Activated naive CD4-positive, alpha-beta T cell treated with anti-CD3 and anti-CD28 coated beads, Interleukin-2, amount 10 ng/mL, durations not matched to agents 7 days and 5 days (primary cell): ENCODE data around the gene ANO8.
"Not testable (repeated sequence)": the region's sequence is repeated elsewhere in the genome, so short reads cannot be mapped to it uniquely, and the experiment has no call there.

Experiments
- CTCF ChIA-PET: fragments of 350-600 bp; sonication (Branson Sonifier 250); formaldehyde crosslinking; loops from one replicate; lab custom pipeline; 2021; ENCODE audit warnings: antibody characterized with exemption; lab: Charles Lee
- DNase-seq: peaks from one replicate; pipeline ENCODE4 v3.0.0-alpha.2; 2020
- H3K27ac Mint-ChIP-seq: one replicate; pipeline ENCODE4 v1.8.0; 2021; ENCODE audit warnings: mild to moderate bottlenecking, moderate library complexity, mixed read lengths
- H3K27me3 Mint-ChIP-seq: one replicate; pipeline ENCODE4 v1.8.0; 2021; ENCODE audit warnings: mild to moderate bottlenecking, mixed read lengths
- H3K36me3 Mint-ChIP-seq: one replicate; pipeline ENCODE4 v1.8.0; 2021; ENCODE audit warnings: mixed read lengths
- H3K4me1 Mint-ChIP-seq: one replicate; pipeline ENCODE4 v1.8.0; 2021; ENCODE audit warnings: mixed read lengths
- H3K4me3 Mint-ChIP-seq: one replicate; pipeline ENCODE4 v1.8.0; 2021; ENCODE audit warnings: mild to moderate bottlenecking, moderate library complexity, mixed read lengths
- H3K9me3 Mint-ChIP-seq: one replicate; pipeline ENCODE4 v1.8.0; 2021; ENCODE audit warnings: mixed read lengths

The ANO8 gene, protein sequence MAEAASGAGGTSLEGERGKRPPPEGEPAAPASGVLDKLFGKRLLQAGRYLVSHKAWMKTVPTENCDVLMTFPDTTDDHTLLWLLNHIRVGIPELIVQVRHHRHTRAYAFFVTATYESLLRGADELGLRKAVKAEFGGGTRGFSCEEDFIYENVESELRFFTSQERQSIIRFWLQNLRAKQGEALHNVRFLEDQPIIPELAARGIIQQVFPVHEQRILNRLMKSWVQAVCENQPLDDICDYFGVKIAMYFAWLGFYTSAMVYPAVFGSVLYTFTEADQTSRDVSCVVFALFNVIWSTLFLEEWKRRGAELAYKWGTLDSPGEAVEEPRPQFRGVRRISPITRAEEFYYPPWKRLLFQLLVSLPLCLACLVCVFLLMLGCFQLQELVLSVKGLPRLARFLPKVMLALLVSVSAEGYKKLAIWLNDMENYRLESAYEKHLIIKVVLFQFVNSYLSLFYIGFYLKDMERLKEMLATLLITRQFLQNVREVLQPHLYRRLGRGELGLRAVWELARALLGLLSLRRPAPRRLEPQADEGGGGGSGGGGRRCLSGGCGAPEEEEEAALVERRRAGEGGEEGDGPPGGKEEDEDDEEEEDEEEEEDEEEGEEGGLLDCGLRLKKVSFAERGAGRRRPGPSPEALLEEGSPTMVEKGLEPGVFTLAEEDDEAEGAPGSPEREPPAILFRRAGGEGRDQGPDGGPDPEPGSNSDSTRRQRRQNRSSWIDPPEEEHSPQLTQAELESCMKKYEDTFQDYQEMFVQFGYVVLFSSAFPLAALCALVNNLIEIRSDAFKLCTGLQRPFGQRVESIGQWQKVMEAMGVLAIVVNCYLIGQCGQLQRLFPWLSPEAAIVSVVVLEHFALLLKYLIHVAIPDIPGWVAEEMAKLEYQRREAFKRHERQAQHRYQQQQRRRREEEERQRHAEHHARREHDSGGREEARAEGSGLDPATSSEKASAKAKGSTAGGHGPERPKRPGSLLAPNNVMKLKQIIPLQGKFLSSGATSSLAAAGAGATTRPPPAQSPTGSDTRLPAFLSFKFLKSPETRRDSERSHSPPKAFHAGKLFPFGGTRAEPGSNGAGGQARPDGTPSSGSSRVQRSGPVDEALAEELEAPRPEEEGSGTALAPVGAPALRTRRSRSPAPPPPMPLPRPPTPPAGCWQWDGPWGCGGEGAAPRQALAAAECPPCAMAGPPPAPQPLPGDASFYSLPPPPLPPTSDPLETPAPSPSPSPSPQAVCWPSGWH

DNA sequence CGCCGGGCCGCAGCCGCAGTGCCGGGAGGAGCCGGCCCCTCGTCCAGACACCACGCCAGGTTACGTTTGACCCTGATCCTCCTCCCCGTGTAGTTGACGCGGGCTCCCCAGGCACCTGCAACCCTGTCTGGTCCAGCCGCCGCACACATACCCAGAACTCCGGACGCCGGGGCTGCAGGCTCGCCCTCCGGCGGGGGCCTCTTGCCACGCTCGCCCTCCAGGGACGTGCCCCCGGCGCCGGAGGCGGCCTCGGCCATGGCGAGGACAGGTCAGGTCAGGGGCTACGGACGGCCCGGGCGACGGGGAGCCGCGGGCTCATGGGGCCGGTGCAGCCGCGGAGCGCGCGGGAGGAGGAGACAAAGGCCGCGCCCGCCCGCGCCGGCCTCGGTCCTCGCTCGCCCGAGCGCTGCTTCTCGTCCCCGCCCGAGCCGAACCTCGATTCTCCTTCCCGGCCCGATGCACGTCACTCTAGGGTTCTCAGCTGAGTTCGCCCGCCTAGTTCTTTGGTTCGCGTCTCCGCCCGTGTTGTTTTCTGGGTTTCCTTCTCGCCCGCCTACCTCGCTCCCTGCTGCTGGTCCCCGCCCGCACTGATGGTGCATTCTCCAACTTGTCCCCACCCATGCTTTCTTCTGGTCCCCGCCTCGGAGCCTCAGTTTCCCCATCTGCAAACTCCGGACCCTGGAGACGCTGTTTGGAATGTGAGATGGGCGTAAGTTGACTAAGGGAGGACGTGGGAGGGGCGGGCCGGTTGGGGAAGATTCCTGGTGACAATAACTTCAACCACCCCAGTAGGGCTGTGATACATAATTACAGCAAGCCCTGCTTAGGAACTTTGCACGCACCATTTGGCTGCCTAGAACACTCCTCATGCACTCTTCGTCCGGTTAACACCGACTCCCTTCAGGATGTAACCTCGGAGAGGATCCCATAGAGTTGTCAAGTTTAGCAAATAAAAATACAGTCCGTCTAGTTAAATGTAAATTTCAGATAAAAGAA lies at the start of gene ANO8:
ANO8 (minus strand) TSS at position 442 of the 996 bp plus-strand sequence; CDS start at position 257, 185 bp downstream.
- peak within 1 kb of the TSS; percentile 88 for H3K27ac Mint-ChIP-seq
- H3K9me3 Mint-ChIP-seq = no peaks in the 10 kb centered on the region
- peaks cover 27% of the 10 kb centered on the region for H3K27me3 Mint-ChIP-seq
- H3K4me3 Mint-ChIP-seq = peak within 1 kb of the TSS; percentile 78
- H3K4me1 Mint-ChIP-seq = peaks cover 59% of the 10 kb centered on the region
- H3K36me3 Mint-ChIP-seq = peaks cover 14% of the 10 kb centered on the region
- DNase-seq = peak; percentile 97
- CTCF ChIA-PET = interaction anchor here (0.9 to 1.6 kb wide), 6 partner anchors 18 to 61 kb away, joined by 3 to 10 read pairs (median 3); partner anchors contain the start of gene DDA1

DNA sequence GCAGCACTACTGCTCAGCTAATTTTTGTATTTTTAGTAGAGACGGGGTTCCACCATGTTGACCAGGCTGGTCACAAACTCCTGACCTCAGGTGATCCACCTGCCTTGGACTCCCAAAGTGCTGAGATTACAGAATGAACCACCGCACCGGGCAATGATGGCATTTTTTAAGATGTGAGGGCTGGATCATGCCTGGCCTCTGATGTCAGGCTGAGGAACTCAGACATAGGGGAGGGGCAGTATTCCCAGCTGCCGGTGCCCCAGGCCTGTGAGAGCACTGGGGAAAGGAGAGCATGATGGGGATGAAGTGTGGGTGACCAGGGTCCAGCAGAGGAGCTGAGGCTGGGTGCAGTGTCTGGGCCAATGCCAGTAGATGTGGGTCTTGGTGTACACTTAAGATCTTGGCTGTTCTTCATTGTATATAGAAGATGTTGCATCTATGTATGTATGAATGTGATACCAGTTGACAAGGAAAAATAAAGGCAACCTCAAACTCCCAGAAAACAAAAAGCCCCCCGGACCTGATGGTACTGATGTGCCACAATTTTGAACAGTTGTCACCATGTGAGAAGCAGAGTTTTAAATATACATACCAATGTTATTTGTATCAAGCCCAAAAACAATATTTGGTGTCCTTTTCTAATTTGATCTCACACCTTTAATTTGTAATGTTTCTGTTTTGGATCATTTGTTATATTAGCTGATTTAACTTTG lies 45.9 kb upstream of the ANO8 start:
- Mint-ChIP-seq H3K9me3 (peaks cover 7% of the 10 kb centered on the region), H3K27me3 (peaks cover 48% of the 10 kb centered on the region), H3K27ac (no peak overlapping the region), H3K4me3 (no peak overlapping the region), H3K36me3 (peaks cover 4% of the 10 kb centered on the region), H3K4me1 (peaks cover 19% of the 10 kb centered on the region)
- no peak for DNase-seq
- CTCF ChIA-PET = interaction anchor here (0.9 kb wide), 1 partner anchor 8 kb away, joined by 4 read pairs; no protein-coding TSS in a partner anchor

DNA sequence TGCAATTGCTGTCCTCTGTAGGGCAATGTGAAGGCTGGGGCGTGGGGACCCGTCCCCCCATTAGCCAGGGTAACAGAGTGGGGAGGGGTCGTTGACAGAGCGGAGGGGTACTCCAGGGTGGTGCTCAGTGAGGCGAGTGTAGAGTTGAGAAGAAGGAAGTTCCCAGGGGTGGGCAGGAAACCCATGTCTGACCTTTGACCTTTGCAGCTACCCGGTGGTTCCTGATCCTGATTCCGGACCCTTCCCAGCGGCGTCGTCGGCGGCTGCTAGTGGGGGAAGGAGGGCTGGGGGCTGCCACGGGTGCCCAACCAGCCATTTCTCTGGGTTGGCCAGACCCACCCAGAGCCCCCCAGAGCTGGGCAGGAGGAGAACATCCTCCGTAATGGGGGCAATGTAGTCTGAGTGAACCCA lies 44.6 kb upstream of the ANO8 start:
- Mint-ChIP-seq H3K36me3 (peaks cover 4% of the 10 kb centered on the region), H3K27me3 (peaks cover 51% of the 10 kb centered on the region), H3K4me3 (no peak overlapping the region), H3K4me1 (peaks cover 19% of the 10 kb centered on the region), H3K9me3 (peaks cover 7% of the 10 kb centered on the region), H3K27ac (no peak overlapping the region)
- DNase-seq = no peak
- CTCF ChIA-PET = no interaction called here

DNA sequence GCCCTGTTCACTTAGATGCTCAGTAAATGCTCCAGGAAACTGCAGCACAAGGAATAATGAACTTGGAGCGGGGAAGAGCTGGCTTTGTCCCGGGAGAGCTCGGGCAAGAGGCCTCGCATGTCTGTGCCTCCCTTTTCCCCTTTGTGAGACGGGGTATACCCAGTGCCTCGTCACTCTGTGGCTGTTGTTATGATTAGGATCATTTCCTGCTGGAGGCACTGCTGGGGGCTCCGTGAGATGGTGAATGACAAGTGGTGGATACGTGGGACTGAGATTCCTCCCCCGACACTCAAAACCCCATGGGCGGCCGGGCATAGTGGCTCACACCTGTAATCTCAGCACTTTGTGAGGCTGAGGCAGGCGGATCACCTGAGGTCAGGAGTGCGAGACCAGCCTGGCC lies 43.6 kb upstream of the ANO8 start:
- Mint-ChIP-seq H3K4me3 (no peak overlapping the region), H3K9me3 (peaks cover 7% of the 10 kb centered on the region), H3K27ac (no peak overlapping the region), H3K4me1 (peaks cover 14% of the 10 kb centered on the region), H3K27me3 (peaks cover 56% of the 10 kb centered on the region), H3K36me3 (peaks cover 4% of the 10 kb centered on the region)
- DNase-seq = no peak
- CTCF ChIA-PET = no interaction called here

DNA sequence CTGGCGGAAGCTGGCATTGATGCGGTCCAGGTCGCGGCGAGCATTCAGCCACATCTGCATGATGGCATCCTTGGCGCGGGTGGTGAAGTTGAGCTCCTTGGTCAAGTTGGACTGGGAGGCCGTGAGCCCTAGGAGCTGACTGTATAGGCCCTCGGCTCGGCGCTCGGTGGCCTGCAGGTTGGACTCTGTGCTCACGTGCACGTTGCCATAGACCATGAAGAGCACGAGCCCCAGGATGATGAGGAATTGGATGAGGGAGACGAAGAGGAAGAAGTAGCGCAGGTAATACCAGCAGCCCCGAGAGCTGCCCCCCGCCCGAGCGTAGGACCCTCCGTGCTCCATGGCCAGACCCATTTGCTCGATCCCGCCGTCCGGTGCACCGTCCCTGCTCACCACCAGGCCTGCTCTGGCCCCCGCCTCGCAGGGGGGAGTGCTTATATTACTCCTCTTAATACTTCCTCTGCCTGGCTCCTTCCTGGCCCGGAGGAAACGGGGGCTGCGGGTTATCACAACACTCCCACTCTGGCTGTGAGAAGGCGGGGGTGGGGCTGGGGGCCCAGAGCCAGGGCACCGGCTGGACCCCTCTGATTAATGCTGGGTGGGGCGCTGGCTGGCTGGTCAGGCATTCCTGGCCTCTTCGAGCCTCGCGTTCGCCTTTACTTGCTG lies 42.4 kb upstream of the ANO8 start, which contains the start of gene PLVAP:
PLVAP (minus strand) TSS at position 408 of the 666 bp plus-strand sequence; CDS start at position 354, 54 bp downstream.
- no peak for DNase-seq
- Mint-ChIP-seq H3K9me3 (peaks cover 7% of the 10 kb centered on the region), H3K27ac (no peak within 1 kb of the TSS), H3K4me1 (peaks cover 4% of the 10 kb centered on the region), H3K4me3 (no peak within 1 kb of the TSS), H3K27me3 (peaks cover 61% of the 10 kb centered on the region), H3K36me3 (peaks cover 4% of the 10 kb centered on the region)
- CTCF ChIA-PET = interaction anchor here (1.3 to 1.5 kb wide), 2 partner anchors 9 to 11 kb away, joined by 3 to 4 read pairs; no protein-coding TSS in a partner anchor

DNA sequence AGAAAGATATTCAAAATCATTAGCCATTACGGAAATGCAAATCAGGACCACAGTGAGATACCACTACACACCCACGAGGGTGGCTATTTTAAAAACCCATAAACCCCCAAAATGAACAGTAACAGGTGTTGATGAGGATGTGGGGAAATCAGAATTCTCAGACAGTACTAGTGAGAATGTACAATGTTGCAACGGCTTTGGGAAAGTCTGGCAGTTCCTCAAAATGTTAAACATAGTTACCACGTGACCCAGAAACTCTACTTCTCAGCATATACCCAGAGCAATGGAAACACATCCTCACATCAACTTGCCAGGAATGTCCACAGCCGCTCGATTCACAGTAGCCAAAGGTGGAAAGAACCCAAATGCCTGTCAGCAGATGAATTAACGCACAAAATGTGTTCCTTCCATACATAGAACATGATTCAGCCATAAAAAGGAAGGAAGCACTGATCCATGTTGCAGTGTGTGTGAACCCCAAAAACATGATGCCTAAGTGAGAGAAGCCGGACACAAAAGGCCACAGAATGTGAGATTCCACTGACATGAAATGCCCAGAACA lies 35.5 kb upstream of the ANO8 start:
- H3K27me3 Mint-ChIP-seq = peaks cover 35% of the 10 kb centered on the region
- CTCF ChIA-PET = no interaction called here
- H3K9me3 Mint-ChIP-seq = no peaks in the 10 kb centered on the region
- no peaks in the 10 kb centered on the region for H3K36me3 Mint-ChIP-seq
- peak overlapping the region; percentile 38 for H3K27ac Mint-ChIP-seq
- no peak for DNase-seq
- peaks cover 9% of the 10 kb centered on the region for H3K4me1 Mint-ChIP-seq
- H3K4me3 Mint-ChIP-seq = no peak overlapping the region

DNA sequence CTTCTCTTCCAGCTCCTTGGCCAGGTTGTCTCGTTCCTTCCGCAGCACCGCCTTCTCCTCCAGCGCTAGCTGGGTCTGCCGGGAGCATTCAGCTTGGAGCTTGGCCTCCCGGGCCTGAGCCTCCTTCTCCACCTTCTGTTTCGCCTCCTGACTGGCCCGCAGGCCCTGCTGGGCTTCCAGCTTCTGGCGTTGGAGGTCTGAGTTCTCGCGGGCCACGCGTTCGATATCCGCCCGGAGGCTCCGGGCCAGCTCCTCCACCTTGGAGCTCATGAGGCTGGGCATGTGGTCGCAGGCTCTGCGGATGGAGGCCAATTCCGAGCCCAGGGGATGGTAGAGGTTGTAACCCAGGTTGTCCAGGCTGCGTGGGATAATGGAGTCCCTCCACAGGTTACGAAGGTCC lies 30.7 kb upstream of the ANO8 start:
- H3K4me3 Mint-ChIP-seq = no peak overlapping the region
- H3K27ac Mint-ChIP-seq = no peak overlapping the region
- H3K27me3 Mint-ChIP-seq = peaks cover 24% of the 10 kb centered on the region
- DNase-seq = no peak
- H3K36me3 Mint-ChIP-seq = no peaks in the 10 kb centered on the region
- H3K4me1 Mint-ChIP-seq = peaks cover 7% of the 10 kb centered on the region
- CTCF ChIA-PET = no interaction called here
- H3K9me3 Mint-ChIP-seq = no peaks in the 10 kb centered on the region

DNA sequence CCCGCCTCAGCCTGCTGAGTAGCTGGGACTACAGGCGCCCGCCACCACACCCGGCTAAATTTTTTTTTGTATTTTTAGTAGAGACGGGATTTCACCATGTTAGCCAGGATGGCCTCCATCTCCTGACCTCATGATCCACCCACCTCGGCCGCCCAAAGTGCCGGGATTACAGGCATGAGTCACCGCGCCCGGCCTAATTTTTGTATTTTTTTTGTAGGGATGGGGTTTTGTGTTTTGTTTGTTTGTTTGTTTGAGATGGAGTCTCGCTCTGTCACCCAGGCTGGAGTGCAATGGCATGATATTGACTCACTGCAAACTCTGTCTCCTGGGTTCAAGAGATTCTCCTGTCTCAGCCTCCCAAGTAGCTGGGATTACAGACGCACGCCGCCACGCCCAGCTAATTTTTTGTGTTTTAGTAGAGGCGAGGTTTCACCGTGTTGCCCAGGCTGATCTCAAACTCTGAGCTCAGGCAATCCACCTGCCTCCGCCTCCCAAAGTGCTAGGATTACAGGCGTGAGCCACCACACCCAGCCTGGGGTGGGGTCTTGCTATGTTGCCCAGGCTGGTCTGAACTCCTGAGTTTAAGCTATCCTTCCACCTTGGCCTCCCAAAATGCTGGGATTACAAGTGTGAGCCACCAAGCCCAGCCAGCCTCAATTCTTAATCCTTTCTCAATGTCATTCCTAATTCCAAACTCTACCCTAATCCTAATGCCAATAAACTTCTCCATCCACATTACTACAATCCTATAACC lies 29.4 kb upstream of the ANO8 start:
- DNase-seq, H3K4me3 Mint-ChIP-seq, H3K9me3 Mint-ChIP-seq, H3K36me3 Mint-ChIP-seq, H3K4me1 Mint-ChIP-seq, H3K27ac Mint-ChIP-seq, CTCF ChIA-PET: not testable (repeated sequence)
- H3K27me3 Mint-ChIP-seq = peaks cover 26% of the 10 kb centered on the region

DNA sequence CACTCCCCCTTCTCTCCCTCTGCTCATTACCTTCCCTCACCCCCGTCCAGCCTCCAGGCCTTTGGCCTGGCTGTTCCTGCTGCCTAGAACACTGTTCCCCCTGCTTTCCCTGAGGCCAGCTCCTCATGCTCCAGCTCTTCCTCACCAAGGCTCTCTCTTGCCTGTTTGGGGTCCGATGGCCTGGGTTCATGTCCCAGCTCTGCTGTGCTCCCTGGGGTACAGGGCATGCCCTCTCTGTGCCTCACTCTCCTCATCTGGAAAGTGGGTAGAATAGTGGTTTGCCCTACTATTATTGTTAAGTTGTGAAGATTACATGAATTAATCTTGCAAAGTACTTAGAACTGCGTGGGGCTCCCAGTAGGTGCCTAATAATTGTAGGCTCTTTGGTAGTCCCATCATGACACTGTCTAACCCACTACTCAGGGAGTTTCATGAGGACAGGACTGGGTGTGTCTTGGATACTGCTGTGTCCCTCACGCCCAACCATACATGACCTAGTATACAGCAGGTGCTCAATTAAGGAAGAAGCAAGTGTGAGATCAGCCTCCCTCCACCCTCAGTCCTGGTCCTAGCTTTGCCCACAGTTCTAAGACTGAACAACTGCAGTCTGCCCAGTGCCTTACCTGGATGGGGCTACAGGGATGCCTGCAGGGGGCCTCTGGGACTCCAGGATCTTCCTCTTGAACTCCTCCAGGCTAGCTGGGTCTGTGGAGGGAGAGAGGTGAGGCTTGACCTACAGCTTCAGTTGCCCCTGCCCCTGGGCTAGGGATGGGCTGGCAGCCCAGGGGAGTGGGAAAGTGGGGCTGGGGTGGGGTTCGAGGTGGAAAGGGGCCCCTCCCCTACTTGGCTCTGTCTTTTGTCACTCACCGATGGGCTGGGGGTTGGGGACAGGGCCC lies 25.5 kb upstream of the ANO8 start:
- DNase-seq = no peak
- CTCF ChIA-PET = no interaction called here
- no peaks in the 10 kb centered on the region for H3K4me1 Mint-ChIP-seq
- H3K27me3 Mint-ChIP-seq = peaks cover 21% of the 10 kb centered on the region
- H3K27ac Mint-ChIP-seq = no peak overlapping the region
- no peaks in the 10 kb centered on the region for H3K9me3 Mint-ChIP-seq
- H3K36me3 Mint-ChIP-seq = no peaks in the 10 kb centered on the region
- H3K4me3 Mint-ChIP-seq = no peak overlapping the region

DNA sequence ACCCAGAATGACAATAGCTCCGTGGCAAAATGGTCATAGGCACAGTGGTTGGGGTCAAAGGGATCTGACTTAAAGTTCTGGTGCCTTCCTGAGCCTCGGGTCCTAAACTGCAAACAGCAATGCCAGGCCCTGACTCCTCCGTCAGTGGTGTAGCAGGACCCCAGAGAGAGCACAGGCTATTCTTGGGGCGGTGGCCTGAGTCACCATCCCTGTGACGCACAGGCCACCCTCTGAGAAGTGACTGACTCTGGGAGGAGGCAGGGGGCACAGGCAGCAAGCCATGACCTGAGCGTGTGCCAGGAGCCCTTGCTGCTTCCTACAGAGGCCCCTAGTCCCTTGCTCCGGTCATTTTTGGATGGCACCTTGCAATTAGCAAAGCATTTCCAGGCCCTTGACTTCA lies 23.7 kb upstream of the ANO8 start:
- no peak for DNase-seq
- Mint-ChIP-seq H3K9me3 (no peaks in the 10 kb centered on the region), H3K4me1 (no peaks in the 10 kb centered on the region), H3K27ac (no peak overlapping the region), H3K36me3 (no peaks in the 10 kb centered on the region), H3K4me3 (no peak overlapping the region), H3K27me3 (peaks cover 19% of the 10 kb centered on the region)
- CTCF ChIA-PET = interaction anchor here (1.2 kb wide), 1 partner anchor 13 kb away, joined by 6 read pairs; no protein-coding TSS in a partner anchor
